ENCODE measurements around the gene MAGED4.
"Not testable (repeated sequence)": the region's sequence is repeated elsewhere in the genome, so short reads cannot be mapped to it uniquely, and the experiment has no call there.

Gene MAGED4, protein sequence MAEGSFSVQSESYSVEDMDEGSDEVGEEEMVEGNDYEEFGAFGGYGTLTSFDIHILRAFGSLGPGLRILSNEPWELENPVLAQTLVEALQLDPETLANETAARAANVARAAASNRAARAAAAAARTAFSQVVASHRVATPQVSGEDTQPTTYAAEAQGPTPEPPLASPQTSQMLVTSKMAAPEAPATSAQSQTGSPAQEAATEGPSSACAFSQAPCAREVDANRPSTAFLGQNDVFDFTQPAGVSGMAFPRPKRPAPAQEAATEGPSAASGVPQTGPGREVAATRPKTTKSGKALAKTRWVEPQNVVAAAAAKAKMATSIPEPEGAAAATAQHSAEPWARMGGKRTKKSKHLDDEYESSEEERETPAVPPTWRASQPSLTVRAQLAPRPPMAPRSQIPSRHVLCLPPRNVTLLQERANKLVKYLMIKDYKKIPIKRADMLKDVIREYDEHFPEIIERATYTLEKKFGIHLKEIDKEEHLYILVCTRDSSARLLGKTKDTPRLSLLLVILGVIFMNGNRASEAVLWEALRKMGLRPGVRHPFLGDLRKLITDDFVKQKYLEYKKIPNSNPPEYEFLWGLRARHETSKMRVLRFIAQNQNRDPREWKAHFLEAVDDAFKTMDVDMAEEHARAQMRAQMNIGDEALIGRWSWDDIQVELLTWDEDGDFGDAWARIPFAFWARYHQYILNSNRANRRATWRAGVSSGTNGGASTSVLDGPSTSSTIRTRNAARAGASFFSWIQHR

DNA sequence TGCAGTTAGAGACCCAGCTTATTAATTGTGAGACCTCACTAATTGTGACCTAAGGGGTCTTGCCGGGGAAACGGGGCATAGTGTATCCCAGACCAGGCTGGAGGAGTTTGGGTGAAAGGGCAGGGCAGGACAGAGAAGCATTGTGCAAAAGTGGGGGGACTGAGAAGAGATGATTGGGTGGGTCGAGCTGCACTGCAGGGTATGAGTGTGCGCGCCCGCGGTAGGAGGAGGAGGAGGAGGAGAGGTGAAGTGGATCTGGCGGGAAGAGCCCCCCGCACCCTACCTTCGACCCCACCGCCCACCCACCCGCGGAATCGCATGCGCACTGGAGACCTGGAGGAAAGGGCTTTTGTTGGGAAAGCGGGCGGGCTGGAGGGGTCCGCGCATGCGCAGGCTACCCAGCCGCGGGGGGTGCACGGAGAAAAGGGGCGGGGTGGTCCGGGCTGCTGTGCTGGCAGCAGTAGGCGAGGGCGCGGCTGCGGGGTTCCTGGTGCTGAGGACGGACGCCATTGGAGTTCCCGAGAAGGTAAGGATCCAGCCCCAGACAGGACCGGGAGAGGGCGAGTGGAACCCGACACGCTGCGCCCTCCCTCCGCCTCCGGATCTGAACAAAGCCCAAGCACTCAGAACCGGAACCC lies at the start of gene MAGED4:
Gene MAGED4, plus strand, starts transcription at position 449 of the 638 bp plus-strand sequence. CDS start 1,035 bp downstream, outside the sequence.
- not testable (repeated sequence) for H3K36me3 ChIP-seq (ENCODE audit: insufficient read depth, low read length)

DNA sequence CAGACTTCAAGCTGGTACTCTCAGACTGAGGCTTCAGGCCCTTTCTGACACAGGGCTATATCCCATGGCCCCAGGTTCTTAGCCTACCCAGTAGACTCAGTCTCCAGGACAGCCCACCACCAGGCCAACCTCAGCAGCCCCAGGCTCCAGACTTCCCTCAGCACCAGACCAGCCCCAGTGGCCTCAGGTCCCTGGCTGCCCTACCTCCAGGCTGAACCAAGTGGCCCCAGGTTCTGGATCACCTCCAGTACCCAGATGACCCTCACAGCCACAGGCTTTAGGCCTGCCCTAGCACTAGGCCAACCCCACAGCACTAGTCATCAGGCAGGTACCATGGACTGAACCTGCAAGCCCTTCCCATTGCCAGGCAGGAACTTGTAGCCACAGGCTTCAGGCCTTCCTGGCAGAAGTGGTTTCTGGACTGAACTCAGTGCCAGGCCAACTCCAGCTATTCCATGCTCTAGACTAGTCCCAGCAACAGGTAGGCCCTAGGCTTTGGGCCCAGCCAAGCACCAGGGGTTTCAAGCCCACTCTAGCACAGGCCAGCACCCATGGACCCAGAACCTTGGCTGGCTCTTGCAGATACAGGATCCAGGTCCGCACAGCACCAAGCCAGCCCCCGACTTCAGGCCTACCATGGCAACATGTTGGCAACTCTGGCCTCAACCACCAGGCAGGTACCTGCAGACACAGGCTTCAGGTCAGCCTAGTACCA lies 45.7 kb upstream of the MAGED4 start:
- Histone ChIP-seq H3F3A (ENCODE audit: low read depth) (no peaks in the 10 kb centered on the region), H2AFZ (ENCODE audit: low read length) (no peak overlapping the region), H3K9me2 (replicated peaks; ENCODE audit: low read depth, low read length) (no peaks in the 10 kb centered on the region), H3K36me3 (ENCODE audit: insufficient read depth, low read length) (no peaks in the 10 kb centered on the region), H4K20me1 (ENCODE audit: insufficient read depth, low read length, poor library complexity, severe bottlenecking) (no peaks in the 10 kb centered on the region), H3K9ac (ENCODE audit: low read depth, low read length, poor library complexity, severe bottlenecking) (no peak overlapping the region), H3K27me3 (ENCODE audit: insufficient read depth, low read length, poor library complexity, severe bottlenecking) (no peaks in the 10 kb centered on the region), H3K4me2 (ENCODE audit: low read depth, low read length, poor library complexity, severe bottlenecking) (no peak overlapping the region), H3K4me1 (ENCODE audit: insufficient read depth, low read length, poor library complexity, severe bottlenecking) (no peaks in the 10 kb centered on the region), H3K9me3 (ENCODE audit: insufficient read depth, low read depth, low read length) (no peaks in the 10 kb centered on the region), H3K4me3 (ENCODE audit: low read length, poor library complexity, severe bottlenecking) (no peak overlapping the region), H3K79me2 (ENCODE audit: insufficient read depth, low read length) (no peaks in the 10 kb centered on the region)
- no peak for TF ChIP-seq EZH2phosphoT487 (IDR thresholded peaks at IDR 0.05; ENCODE audit: borderline replicate concordance)

More for the DNA sequence above, at the start of gene MAGED4:
- not testable (repeated sequence) for H3K27me3 ChIP-seq (ENCODE audit: insufficient read depth, low read length, poor library complexity, severe bottlenecking); H3K4me1 ChIP-seq (ENCODE audit: insufficient read depth, low read length, poor library complexity, severe bottlenecking); H3K9ac ChIP-seq (ENCODE audit: low read depth, low read length, poor library complexity, severe bottlenecking); H2AFZ ChIP-seq (ENCODE audit: low read length); H4K20me1 ChIP-seq (ENCODE audit: insufficient read depth, low read length, poor library complexity, severe bottlenecking); H3K4me2 ChIP-seq (ENCODE audit: low read depth, low read length, poor library complexity, severe bottlenecking); H3K9me3 ChIP-seq (ENCODE audit: insufficient read depth, low read depth, low read length); H3K4me3 ChIP-seq (ENCODE audit: low read length, poor library complexity, severe bottlenecking); H3K9me2 ChIP-seq (replicated peaks; ENCODE audit: low read depth, low read length); H3K79me2 ChIP-seq (ENCODE audit: insufficient read depth, low read length); H3F3A ChIP-seq (ENCODE audit: low read depth)

DNA sequence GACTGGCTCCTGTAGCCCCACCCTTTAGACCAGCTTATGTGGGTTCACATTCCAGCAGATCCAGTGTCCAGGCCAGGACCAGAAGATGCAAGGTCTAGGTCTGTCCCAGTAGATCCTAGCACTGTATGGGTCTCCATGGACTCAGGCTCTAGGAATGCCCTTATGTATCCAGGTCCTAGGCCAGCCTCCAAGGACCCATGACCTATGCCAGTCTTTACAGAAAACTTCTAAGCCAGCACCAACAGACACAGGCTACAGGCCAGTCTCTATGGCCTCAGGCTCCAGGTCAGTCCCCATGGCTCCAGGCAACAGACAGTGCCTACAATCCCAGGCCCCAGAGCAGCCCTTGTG lies 45.2 kb upstream of the MAGED4 start:
- no peak overlapping the region for H3K4me2 ChIP-seq (ENCODE audit: low read depth, low read length, poor library complexity, severe bottlenecking)
- H3K9ac ChIP-seq (ENCODE audit: low read depth, low read length, poor library complexity, severe bottlenecking), result no peak overlapping the region
- no peaks in the 10 kb centered on the region for H3K4me1 ChIP-seq (ENCODE audit: insufficient read depth, low read length, poor library complexity, severe bottlenecking)
- H3F3A ChIP-seq (ENCODE audit: low read depth), result no peaks in the 10 kb centered on the region
- no peaks in the 10 kb centered on the region for H3K9me3 ChIP-seq (ENCODE audit: insufficient read depth, low read depth, low read length)
- H2AFZ ChIP-seq (ENCODE audit: low read length), result no peak overlapping the region
- H3K9me2 ChIP-seq (replicated peaks; ENCODE audit: low read depth, low read length), result no peaks in the 10 kb centered on the region
- no peaks in the 10 kb centered on the region for H3K36me3 ChIP-seq (ENCODE audit: insufficient read depth, low read length)
- H4K20me1 ChIP-seq (ENCODE audit: insufficient read depth, low read length, poor library complexity, severe bottlenecking), result no peaks in the 10 kb centered on the region
- no peaks in the 10 kb centered on the region for H3K79me2 ChIP-seq (ENCODE audit: insufficient read depth, low read length)
- no peak overlapping the region for H3K4me3 ChIP-seq (ENCODE audit: low read length, poor library complexity, severe bottlenecking)
- H3K27me3 ChIP-seq (ENCODE audit: insufficient read depth, low read length, poor library complexity, severe bottlenecking), result no peaks in the 10 kb centered on the region
- TF ChIP-seq, protein P1, sequence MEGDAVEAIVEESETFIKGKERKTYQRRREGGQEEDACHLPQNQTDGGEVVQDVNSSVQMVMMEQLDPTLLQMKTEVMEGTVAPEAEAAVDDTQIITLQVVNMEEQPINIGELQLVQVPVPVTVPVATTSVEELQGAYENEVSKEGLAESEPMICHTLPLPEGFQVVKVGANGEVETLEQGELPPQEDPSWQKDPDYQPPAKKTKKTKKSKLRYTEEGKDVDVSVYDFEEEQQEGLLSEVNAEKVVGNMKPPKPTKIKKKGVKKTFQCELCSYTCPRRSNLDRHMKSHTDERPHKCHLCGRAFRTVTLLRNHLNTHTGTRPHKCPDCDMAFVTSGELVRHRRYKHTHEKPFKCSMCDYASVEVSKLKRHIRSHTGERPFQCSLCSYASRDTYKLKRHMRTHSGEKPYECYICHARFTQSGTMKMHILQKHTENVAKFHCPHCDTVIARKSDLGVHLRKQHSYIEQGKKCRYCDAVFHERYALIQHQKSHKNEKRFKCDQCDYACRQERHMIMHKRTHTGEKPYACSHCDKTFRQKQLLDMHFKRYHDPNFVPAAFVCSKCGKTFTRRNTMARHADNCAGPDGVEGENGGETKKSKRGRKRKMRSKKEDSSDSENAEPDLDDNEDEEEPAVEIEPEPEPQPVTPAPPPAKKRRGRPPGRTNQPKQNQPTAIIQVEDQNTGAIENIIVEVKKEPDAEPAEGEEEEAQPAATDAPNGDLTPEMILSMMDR (conservative IDR thresholded peaks at IDR 0.05; ENCODE audit: low read length), result no peak
- no peak for TF ChIP-seq EZH2phosphoT487 (IDR thresholded peaks at IDR 0.05; ENCODE audit: borderline replicate concordance)

DNA sequence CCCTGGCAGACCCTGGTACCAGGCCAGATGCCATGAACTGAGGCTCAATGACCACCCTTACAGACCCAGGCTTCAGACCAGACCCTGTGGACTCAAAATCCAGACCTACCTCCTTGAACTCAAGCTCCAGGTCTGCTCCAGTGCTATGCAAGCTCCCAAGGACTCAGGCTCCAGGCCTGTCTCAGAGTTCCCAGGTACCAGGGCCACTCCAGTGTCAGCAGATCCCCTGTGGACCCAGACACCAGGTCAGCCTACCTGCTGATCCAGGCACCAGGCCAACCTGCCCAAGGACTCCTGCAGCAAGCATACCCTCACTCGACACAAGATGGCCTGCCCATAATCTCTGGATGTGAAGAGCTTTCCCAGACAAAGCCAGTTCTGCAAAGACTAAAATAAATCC lies 44.7 kb upstream of the MAGED4 start:
- no peaks in the 10 kb centered on the region for H3K4me1 ChIP-seq (ENCODE audit: insufficient read depth, low read length, poor library complexity, severe bottlenecking)
- no peak overlapping the region for H3K4me3 ChIP-seq (ENCODE audit: low read length, poor library complexity, severe bottlenecking)
- H3F3A ChIP-seq (ENCODE audit: low read depth), result no peaks in the 10 kb centered on the region
- H4K20me1 ChIP-seq (ENCODE audit: insufficient read depth, low read length, poor library complexity, severe bottlenecking), result no peaks in the 10 kb centered on the region
- no peaks in the 10 kb centered on the region for H3K9me3 ChIP-seq (ENCODE audit: insufficient read depth, low read depth, low read length)
- H2AFZ ChIP-seq (ENCODE audit: low read length), result no peak overlapping the region
- no peak overlapping the region for H3K4me2 ChIP-seq (ENCODE audit: low read depth, low read length, poor library complexity, severe bottlenecking)
- no peaks in the 10 kb centered on the region for H3K79me2 ChIP-seq (ENCODE audit: insufficient read depth, low read length)
- H3K27me3 ChIP-seq (ENCODE audit: insufficient read depth, low read length, poor library complexity, severe bottlenecking), result no peaks in the 10 kb centered on the region
- no peaks in the 10 kb centered on the region for H3K36me3 ChIP-seq (ENCODE audit: insufficient read depth, low read length)
- TF ChIP-seq, protein P1 (conservative IDR thresholded peaks at IDR 0.05; ENCODE audit: low read length), result no peak
- no peak for TF ChIP-seq EZH2phosphoT487 (IDR thresholded peaks at IDR 0.05; ENCODE audit: borderline replicate concordance)
- H3K9ac ChIP-seq (ENCODE audit: low read depth, low read length, poor library complexity, severe bottlenecking), result no peak overlapping the region
- H3K9me2 ChIP-seq (replicated peaks; ENCODE audit: low read depth, low read length), result no peaks in the 10 kb centered on the region

DNA sequence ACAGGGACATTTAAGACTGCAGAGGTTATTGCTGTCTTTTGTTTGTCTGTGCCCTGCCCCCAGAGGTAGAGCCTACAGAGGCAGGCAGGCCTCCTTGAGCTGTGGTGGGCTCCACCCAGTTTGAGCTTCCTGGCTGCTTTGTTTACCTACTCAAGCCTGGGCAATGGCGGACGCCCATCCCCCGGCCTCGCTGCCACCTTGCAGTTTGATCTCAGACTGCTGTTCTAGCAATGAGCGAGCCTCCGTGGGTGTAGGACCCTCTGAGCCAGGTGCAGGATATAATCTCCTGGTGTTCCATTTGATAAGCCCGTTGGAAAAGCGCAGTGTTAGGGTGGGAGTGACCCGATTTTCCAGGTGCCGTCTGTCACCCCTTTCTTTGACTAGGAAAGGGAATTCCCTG lies 34.0 kb upstream of the MAGED4 start:
- not testable (repeated sequence) for H3K4me2 ChIP-seq (ENCODE audit: low read depth, low read length, poor library complexity, severe bottlenecking); H3K36me3 ChIP-seq (ENCODE audit: insufficient read depth, low read length); H3K9me3 ChIP-seq (ENCODE audit: insufficient read depth, low read depth, low read length)

More for the DNA sequence above, 34.0 kb upstream of the MAGED4 start:
- not testable (repeated sequence) for H3K9me2 ChIP-seq (replicated peaks; ENCODE audit: low read depth, low read length); H3K9ac ChIP-seq (ENCODE audit: low read depth, low read length, poor library complexity, severe bottlenecking); H3F3A ChIP-seq (ENCODE audit: low read depth); H3K4me3 ChIP-seq (ENCODE audit: low read length, poor library complexity, severe bottlenecking); H3K27me3 ChIP-seq (ENCODE audit: insufficient read depth, low read length, poor library complexity, severe bottlenecking); H3K4me1 ChIP-seq (ENCODE audit: insufficient read depth, low read length, poor library complexity, severe bottlenecking); H4K20me1 ChIP-seq (ENCODE audit: insufficient read depth, low read length, poor library complexity, severe bottlenecking); H2AFZ ChIP-seq (ENCODE audit: low read length); H3K79me2 ChIP-seq (ENCODE audit: insufficient read depth, low read length)

Data from Loucy (cell line).